ENCODE results near the gene KYNU. TPM values are rescaled to one million over a fixed set of nuclear protein-coding genes. Genes with fewer than 3 reads are reported as not detected.

The KYNU gene
- total RNA-seq, 1 donor from 2014 or later: 0.26 TPM

GRCh38 chr2:142991295-142991694 lies 113.8 kb downstream of the KYNU start:
- Mint-ChIP-seq H3K9me3 (no peaks in the 10 kb centered on the region), H3K4me3 (no peak overlapping the region), H3K27me3 (ENCODE audit: low read depth) (no peaks in the 10 kb centered on the region), H3K4me1 (no peaks in the 10 kb centered on the region), H3K27ac (ENCODE audit: unreplicated experiment) (no peak overlapping the region), H3K36me3 (ENCODE audit: low read depth) (no peaks in the 10 kb centered on the region)
- no peak for DNase-seq (ENCODE audit: low read depth, low spot score)
- TF ChIP-seq CTCF (conservative IDR thresholded peaks at IDR 0.05): no peak

- Mint-ChIP-seq H3K27ac (ENCODE audit: unreplicated experiment) (no peak overlapping the region), H3K36me3 (ENCODE audit: low read depth) (no peaks in the 10 kb centered on the region), H3K4me3 (no peak overlapping the region), H3K27me3 (ENCODE audit: low read depth) (no peaks in the 10 kb centered on the region), H3K9me3 (no peaks in the 10 kb centered on the region), H3K4me1 (no peaks in the 10 kb centered on the region)
- DNase-seq (ENCODE audit: low read depth, low spot score): no peak
- no peak for TF ChIP-seq CTCF (conservative IDR thresholded peaks at IDR 0.05)
Observed at GRCh38 chr2:142992840-142993239, 115.4 kb downstream of the KYNU start.

GRCh38 chr2:142993771-142994170 lies 116.3 kb downstream of the KYNU start:
- Mint-ChIP-seq H3K4me3 (no peak overlapping the region), H3K4me1 (no peaks in the 10 kb centered on the region), H3K36me3 (ENCODE audit: low read depth) (no peaks in the 10 kb centered on the region), H3K27ac (ENCODE audit: unreplicated experiment) (no peak overlapping the region), H3K27me3 (ENCODE audit: low read depth) (no peaks in the 10 kb centered on the region), H3K9me3 (no peaks in the 10 kb centered on the region)
- TF ChIP-seq CTCF (conservative IDR thresholded peaks at IDR 0.05): no peak
- no peak for DNase-seq (ENCODE audit: low read depth, low spot score)

GRCh38 chr2:142994665-142995064 lies 117.2 kb downstream of the KYNU start:
- H3K4me3 Mint-ChIP-seq: no peak overlapping the region
- H3K27me3 Mint-ChIP-seq (ENCODE audit: low read depth): no peaks in the 10 kb centered on the region
- no peaks in the 10 kb centered on the region for H3K36me3 Mint-ChIP-seq (ENCODE audit: low read depth)
- no peak overlapping the region for H3K27ac Mint-ChIP-seq (ENCODE audit: unreplicated experiment)
- H3K9me3 Mint-ChIP-seq: no peaks in the 10 kb centered on the region
- TF ChIP-seq CTCF (conservative IDR thresholded peaks at IDR 0.05): no peak
- DNase-seq (ENCODE audit: low read depth, low spot score): no peak
- no peaks in the 10 kb centered on the region for H3K4me1 Mint-ChIP-seq

GRCh38 chr2:142997231-142997630 lies 119.8 kb downstream of the KYNU start:
- no peak overlapping the region for H3K27ac Mint-ChIP-seq (ENCODE audit: unreplicated experiment)
- H3K27me3 Mint-ChIP-seq (ENCODE audit: low read depth): no peaks in the 10 kb centered on the region
- no peak for TF ChIP-seq CTCF (conservative IDR thresholded peaks at IDR 0.05)
- no peak for DNase-seq (ENCODE audit: low read depth, low spot score)
- no peaks in the 10 kb centered on the region for H3K36me3 Mint-ChIP-seq (ENCODE audit: low read depth)
- no peak overlapping the region for H3K4me3 Mint-ChIP-seq
- no peaks in the 10 kb centered on the region for H3K9me3 Mint-ChIP-seq
- H3K4me1 Mint-ChIP-seq: no peaks in the 10 kb centered on the region

GRCh38 chr2:143000599-143000998 lies 123.1 kb downstream of the KYNU start:
- no peaks in the 10 kb centered on the region for H3K27me3 Mint-ChIP-seq (ENCODE audit: low read depth)
- no peak for DNase-seq (ENCODE audit: low read depth, low spot score)
- no peak overlapping the region for H3K4me3 Mint-ChIP-seq
- TF ChIP-seq CTCF (conservative IDR thresholded peaks at IDR 0.05): no peak
- H3K9me3 Mint-ChIP-seq: no peaks in the 10 kb centered on the region
- H3K36me3 Mint-ChIP-seq (ENCODE audit: low read depth): no peaks in the 10 kb centered on the region
- H3K4me1 Mint-ChIP-seq: no peaks in the 10 kb centered on the region
- no peak overlapping the region for H3K27ac Mint-ChIP-seq (ENCODE audit: unreplicated experiment)

Measured in neural crest cell (in vitro differentiated cells).